COR-L47 (cell line): Measurements from ENCODE around the gene CDH15.

Experiments used
- DNase-seq: peaks from one replicate; lab custom pipeline; 2025; lab: John Stamatoyannopoulos, UW

CDH15 gene, protein sequence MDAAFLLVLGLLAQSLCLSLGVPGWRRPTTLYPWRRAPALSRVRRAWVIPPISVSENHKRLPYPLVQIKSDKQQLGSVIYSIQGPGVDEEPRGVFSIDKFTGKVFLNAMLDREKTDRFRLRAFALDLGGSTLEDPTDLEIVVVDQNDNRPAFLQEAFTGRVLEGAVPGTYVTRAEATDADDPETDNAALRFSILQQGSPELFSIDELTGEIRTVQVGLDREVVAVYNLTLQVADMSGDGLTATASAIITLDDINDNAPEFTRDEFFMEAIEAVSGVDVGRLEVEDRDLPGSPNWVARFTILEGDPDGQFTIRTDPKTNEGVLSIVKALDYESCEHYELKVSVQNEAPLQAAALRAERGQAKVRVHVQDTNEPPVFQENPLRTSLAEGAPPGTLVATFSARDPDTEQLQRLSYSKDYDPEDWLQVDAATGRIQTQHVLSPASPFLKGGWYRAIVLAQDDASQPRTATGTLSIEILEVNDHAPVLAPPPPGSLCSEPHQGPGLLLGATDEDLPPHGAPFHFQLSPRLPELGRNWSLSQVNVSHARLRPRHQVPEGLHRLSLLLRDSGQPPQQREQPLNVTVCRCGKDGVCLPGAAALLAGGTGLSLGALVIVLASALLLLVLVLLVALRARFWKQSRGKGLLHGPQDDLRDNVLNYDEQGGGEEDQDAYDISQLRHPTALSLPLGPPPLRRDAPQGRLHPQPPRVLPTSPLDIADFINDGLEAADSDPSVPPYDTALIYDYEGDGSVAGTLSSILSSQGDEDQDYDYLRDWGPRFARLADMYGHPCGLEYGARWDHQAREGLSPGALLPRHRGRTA

DNA sequence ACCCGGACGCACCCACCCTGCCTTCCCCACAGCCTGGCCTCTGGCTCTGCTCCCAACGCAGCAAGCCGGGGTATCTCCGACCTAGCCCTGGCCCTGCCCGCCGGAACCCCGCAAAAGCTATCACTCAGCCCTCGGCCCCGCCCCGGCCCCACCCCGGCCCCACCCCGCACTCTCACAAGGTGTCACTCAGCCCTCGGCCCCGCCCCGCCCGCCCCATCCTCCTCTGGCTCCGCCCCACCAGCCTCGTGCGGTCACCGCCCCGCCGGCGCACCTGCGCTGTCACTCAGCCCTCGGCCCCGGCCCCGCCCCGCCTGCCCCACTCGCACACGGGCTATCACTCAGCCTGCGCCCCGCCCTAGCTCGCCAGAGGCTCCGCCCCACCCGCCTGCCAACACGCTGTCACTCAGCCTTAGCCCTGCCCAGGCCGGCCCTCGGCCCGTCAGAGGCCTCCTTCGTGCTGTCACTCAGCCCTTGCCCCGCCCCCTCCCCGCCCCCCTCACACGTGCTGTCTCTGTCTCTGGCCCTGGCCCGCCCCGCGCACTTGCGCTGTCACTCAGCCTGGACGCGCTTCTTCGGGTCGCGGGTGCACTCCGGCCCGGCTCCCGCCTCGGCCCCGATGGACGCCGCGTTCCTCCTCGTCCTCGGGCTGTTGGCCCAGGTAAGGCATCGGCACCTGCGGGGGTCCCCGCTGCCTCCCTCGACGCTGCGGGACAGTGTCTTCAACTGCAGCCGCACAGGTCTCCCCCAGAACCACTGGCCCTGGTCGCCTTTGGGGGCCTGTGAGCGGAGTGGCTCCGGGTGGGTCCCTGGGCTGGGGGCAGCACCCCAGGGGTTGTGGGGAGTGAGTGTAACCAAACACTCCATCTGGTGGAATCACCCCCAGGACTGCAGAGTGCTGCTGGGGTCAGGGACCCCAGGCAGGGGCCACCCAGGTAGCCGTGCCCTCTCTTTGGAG, at the start of gene CDH15:
Gene CDH15 (plus strand): TSS at position 533 of the 955 bp plus-strand sequence. CDS start 84 bp downstream, at position 617.
- DNase-seq: peak; percentile 94

DNA sequence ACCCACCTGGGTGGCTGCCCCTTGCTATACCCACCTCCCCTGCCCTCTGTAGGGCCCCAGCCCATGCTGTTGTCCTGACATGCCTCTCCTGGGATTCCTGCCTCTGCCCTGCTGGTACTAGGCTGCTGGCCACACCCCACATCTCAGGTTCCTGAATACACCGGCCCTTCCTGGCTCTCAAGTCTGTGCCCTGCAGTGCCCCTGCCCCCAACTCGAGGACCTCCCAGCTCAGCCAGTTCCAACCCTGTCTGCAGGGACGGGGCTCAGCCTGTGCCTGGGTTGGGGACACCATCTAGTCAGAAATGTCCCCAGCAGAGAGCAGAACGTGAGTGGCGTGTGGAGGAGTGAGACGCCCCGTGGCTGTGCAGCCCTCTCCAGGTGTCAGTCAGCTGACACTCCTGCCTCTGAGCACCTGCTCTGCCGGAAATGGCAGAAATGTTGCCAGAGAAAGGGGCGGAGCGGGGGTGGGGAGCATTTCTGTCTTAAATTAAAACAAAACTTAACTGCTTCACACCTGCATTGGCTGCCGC, 49.2 kb upstream of the CDH15 start:
- DNase-seq: peak; percentile 92

DNA sequence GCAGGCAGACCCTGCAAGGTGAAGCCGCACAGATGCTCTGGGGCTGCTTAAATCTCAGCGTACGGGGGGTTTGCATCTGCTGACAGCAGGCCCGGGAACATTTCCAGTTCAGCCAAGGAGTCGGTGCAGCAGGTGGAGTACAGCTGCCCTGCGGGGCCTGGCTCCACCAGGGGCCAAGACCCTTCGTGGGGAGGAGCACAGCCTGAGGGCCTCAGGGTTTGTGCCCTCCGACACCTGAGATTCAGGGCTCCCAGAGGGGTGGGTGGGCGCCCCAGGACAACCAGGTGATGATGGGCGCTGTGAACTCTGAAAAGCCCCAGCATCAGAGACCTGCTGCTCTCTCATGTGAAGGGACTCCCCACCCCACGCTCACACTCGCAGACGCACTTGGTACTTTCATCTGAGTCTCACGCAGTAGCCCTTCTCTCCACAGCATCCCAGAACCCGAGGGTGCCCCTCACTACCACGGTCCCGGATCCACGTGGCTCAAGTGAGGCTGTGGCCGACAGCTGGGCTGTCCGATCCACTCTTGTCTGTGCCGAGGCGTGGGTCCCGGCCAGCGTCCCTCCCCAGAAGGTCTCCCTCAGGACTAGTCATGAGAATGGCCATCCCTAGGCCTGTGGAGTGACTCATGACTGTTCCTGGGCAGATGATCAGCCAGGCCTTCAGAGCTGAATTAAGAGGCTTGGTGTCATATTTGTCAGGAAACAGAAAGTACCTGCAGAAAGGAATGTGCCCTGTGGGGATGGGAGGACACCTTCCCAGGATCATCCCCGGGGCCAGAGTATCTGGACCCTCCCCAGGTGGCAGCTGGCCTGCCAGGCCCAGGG, 48.3 kb upstream of the CDH15 start:
- no peak for DNase-seq

DNA sequence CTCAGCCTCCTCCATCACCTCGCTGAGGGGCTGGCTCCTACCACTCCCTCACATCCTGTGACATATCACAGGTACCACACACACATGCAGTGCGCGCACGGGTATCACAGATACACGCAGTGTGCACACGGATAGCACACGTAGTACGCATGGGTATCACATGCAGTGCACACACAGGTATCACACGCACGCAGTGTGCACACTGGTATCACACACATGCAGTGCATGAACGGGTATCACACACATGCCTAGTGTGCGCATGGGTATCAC, 47.8 kb upstream of the CDH15 start:
- no peak for DNase-seq

DNA sequence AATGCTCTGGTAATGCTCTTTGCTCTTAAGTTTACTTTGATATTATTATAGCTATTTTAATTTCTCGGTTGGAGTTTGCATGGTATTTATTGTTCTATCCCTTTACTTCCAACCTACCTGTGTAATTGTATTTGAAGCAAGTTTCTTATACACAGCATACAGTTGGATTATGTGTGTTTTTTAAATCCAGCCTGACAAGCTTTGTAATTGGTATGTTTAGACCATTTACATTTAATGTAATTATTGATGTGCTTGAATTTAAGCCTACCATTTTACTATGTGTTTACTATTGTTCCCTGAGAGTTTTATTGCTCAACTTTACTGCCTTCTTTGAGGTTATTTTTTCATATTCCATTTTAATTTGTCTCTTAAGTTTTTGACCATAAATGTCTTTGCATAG, 42.2 kb upstream of the CDH15 start:
- DNase-seq: no peak

DNA sequence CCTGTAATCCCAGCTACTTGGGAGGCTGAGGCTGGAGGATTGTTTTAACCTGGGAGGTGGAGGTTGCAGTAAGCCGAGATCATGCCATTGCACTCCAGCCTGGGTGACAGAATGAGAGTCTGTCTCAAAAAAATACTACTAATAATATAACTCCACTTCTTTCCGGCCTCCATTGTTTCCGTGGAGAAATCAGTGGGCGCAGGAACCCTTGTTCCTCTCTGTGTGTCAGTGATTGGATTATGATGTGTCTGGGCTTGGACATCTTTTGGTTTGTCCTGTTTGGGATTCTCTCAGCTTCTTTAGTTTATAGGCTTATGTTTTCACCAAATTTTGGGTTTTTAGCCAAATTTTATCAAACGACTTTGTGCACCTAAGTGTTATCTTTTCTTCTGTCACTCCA, 41.1 kb upstream of the CDH15 start:
- DNase-seq: no peak

DNA sequence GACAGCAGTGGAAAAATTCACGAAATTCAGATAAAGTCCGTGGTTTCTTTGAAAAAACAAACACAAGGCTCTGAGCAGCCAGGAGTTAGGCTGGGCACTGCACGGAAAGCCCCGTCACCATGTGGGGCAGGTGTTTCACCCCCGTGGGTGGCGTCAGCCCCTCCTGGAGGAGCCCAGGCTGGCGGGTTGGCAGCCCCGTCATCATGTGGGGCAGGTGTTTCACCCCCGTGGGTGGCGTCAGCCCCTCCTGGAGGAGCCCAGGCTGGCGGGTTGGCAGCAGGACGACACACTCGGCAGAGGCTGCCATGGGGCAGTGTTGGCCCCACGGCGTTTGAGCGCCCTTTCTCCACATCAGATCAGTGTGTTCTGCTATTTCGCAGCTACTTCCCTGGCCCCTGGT, 39.8 kb upstream of the CDH15 start:
- DNase-seq: no peak

DNA sequence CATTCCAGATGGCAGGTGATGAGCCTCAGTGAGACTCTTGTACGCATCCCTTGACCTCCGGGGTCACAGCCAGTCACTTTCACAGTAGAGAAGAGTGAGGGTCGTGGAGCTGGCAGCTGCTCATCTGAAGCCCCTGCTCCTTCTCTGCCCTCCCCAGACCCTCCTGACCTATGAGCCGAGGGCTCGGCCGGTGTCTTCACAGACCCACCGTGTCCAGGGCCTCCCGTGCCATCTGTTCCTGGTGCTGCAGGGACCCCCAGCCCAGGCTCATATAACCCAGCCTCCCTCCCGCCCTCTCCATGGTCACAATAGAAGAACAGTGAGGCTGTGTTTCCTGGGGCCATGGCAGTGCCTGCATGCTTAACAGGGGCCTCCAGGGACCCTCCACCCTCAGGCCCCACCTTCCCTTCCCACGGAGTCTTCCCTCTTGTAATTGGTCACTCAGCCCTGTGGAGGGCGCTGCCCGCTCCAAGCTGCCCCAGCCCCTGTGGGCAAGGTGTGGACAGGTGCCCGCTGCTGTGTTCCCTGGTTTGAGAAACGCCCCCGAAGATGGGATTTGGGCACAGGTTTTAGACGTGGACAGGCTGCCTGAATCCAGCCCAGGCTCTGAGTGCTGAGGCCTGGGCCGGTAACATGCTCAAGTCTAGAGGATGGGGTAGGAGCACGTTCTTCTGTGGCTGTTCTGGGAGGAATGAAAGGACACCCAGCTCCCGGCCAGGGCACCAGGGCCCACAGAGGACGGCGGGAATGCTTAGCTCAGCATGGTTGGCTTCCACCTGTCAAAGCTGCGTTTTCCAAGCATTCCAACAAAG, 39.1 kb upstream of the CDH15 start:
- DNase-seq: no peak

DNA sequence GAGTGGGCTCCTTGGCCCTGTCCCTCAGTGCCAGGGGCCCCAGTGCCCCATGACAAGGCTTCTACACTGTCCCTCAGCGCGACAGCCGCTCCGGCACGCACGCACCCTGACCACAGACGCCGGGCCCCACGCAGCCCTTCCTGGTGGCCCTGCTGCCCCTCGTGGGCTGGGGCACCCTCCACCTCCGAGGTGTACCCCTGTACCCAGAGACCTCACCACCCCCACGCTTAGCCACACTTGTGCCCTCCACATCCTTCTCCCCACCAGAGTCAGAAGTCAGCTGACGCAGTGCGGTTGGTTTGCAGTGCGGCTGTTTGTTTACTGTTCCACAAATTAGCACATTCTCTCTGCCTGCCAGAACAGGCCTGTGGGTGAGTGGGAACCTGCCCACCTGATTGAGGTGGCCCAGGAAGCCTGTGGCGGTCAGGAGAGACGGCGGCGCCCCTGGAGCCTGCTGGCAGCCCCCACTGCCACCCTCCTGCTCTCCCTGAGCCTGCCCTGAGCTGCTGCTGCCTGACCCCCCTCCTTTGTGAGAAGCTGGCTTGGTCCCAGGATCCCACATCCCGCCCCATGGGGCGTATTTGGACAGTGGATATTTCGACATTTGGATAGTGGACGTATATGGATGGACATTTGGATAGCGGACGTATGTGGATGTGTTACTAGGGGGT, 38.0 kb upstream of the CDH15 start:
- DNase-seq: no peak

DNA sequence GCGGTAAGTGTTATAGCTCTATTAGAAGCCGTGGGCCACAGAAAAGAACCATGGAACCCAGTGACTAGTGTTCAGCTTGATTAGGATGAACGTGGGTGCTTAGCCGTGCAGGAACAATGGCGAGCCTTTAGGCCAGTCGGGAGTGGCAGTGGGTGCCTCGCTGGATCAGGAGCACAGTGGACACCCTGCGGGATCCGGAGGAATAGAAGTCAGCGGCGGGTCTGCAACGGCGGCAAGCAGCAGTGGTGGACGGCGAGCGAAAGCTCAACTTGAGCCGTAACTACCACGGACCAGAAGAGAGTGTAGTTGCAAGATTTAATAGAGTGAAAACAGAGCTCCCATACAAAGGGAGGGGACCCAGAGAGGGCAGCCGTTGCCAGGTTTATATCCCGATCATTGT, 37.3 kb upstream of the CDH15 start:
- DNase-seq: no peak

DNA sequence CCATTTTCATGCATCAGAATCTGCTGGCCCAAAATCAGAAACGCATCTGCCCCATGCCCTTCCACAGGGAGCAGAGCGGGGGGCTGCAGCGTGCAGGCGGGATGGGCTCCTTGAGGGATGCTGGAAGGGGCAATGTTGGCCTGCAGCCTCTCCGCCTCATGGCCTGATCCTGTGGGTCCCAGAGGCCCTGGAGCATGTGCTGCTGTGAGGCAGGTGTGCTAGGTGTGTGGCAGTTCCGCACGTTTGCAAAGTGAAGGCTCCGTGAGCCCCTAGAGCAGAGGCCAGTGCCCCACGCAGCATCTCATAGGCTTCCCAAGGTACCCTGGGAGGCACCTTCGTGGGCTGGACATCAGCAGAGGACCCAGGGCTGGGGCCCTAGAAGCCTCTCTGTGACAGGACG, 36.4 kb upstream of the CDH15 start:
- no peak for DNase-seq

DNA sequence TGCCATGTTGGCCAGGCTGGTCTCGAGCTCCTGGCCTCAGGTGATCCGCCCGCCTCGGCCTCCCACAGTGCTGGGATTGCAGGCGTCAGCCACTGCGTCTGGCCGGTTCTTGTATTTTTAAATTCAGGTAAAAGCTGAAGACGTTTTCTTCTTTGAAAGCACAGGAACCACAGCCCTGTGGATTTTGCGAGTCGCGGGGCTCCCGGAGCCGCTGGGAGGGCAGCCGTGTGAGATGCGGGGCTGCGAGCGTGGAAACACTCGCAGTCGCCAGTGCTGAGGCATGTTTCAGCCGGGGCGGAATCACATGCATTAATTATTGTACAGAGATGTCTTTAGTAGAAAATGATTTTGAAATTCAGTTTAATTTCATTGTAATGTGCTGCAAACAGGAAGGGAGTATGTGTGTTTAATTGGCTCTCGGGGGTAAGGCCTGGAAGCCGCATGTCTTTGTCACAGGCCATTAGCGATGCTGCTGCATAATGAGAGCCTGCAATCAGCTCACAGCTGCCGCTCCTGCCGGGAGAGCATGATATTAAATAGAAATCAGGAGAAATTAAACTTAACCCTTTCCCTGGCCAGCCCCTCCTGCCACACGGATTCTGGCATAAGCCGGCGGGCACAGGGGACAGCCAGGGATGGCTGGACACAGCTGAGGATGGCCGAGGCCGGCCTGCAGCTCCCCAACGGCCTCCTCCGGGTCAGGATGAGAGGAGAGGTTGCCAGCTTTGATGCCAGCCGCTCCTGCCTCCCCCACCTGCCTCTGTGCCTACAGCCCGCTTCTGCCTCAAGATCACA, 35.4 kb upstream of the CDH15 start:
- peak; percentile 56 for DNase-seq

DNA sequence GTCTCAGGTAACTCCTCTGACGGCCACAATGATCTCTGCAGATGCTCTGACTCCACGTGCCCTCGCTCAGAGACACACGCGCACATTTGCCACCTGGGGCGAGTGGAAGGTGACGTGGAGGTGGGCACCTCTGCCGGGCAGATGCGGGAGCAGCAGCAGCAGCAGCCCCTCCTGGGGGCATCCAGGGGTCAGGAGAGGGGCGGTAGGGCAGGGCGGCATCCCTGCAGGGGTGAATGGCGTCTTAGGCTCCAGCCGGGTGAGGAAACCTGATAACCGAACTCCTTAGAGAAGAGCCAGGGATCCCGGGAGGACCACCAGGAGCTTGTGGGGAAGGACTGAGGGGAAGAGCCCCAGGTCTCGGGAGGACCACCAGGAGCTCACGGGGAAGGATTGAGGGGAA, 34.6 kb upstream of the CDH15 start:
- DNase-seq: no peak

DNA sequence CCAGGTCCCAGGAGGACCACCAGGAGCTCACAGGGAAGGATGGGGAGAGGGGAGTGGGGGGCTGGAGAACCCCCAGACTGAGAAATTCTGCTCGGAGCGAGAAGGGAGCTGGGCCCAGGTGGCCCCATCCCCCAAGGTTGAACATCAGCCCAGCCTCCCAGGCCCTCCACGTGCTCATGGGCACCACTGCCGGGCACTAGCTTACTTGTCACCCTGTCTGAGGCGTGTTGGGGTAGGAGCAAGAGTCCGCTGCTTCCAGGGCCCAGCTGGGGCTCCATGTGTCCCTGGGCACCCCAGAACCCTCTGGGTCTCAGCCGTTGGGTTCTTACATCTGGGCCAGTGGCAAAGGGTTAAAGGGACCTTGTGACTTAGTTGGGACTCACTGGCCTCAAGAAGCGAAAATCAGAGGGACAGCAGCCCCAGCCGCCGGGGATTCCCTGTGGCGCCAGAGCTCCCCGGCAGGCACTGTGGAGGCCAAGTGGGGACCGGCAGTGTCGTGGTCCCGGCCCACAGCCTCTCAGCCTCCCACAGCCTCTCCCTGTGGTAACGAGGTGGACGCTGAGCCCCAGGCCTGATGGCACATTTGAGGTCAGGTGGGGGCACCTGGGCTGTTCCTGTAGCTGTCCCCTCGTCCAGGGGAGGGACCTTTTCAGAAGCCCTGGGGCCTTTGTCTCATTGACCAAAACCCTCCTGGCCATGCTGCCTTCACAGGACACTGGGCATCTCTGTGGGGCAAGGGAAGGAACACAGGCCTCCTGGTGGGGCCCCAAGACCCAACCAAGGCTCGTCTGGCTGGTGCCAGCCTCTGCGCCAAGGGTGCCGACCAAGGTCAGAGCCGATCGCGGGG, 33.7 kb upstream of the CDH15 start:
- DNase-seq: no peak

DNA sequence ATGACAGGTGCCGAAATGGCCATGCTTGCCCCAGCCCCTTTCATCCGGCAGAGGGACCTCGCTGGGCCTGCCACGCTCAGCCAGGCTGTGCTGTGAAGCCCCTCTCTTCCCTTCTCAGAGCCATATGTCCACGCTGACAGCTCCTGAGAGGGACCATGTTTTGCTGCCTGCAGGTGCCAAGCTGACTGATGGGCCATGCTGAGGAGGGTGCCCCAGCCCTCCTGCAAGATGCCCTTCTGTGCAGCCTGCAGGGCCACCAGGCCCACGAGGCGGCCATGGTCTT, 33.1 kb upstream of the CDH15 start:
- DNase-seq: no peak

DNA sequence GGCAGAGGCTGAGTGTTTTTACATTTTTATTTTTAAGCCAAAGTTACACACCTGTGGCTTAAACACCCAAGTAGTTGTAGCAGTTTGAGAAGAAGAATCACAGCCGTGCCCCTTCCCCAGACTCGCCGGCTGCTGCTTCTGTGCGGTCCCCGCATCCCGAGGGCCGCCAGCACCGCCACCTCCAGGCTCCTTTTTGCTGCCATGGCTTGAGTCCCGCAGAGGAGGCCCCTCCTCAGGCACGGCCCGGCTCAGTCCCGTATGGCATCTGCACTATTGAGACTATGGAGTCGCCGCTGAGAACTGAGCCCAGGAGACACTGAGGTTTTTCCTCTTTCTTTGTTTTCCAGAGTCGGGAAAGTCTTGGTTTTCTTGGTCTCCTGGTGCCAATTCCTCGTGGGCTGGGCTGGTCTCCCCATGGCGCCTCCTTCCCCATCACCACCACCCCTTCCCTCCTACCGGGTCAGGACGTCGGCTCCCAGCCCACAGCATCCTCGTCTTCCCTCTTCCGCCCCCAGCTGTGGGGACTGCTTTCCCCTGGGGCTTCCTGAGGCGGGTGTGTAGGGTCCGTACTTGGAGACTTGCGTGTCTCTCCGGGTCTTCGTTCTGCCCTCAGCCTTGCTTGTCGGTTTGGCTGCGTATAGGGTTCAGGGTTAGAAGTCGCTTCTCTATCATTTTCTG, 32.6 kb upstream of the CDH15 start:
- no peak for DNase-seq

DNA sequence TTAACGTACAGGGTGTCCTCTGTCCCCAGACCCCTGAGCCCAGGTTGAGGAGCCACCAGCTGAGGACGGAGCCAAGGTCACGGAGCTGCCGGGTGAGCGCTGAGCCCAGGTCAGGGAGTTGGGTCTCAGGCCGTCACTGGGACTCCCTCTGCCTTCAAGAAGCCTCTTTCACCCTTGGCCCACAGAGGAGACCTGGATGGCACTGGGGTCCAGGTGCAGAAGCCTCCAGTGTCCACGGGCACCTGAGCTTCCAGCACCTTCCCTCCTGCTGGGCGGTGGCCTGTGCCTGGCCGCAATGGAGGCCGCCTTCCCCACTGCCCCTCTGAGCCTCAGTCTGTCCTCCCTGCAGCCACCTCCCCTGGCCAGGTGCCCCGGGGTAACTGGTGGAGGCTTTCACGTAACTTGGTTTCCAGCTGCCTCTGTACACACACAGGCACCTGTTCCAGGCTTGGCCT, 31.6 kb upstream of the CDH15 start:
- no peak for DNase-seq

DNA sequence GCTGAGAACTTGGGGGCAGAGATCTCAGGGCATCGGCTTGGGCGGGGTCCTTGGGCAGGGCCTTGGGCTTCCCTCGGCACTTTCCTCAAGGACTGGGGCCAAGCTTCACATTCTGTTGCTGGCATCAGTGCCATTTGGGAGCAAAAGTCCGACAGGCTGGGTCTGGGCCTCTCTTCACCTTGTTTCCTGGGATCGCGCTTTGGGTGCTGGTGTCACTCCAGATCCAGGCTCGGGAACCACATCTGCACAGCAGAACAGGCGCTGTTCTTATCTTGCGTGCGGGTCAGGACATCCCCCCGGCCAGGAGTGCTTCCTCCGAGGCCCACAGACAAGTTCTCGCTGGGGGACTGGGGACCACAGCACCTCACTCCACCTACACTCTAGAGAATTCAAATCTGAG, 31.1 kb upstream of the CDH15 start:
- DNase-seq: no peak
